ENCODE measurements around the gene MYO15B. TPM values are rescaled to one million over a fixed set of nuclear protein-coding genes. Genes with fewer than 3 reads are reported as not detected.

The MYO15B gene
- total and polyA plus RNA-seq, 2 experiments from 2014 or later: 124 to 153 TPM

DNA sequence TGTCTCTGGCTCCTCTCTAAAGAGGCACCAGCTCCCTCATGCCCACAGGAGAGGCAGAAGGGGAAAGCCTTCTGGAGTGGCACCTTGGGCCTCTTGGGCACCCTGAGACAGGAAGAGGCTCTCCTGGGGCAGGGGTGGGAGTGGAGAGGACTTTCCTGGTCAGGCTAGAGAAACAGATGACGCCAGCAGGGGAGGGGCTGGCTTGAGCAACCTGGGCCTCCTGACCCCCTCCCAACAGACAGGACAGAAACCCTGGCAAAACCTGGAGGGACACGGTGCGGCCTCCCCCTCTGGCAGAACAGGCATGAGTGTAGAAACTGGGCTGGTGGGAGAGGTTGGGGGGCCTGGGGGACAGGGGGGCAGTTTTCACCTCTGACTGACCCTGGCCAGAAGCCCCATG is 51.7 kb downstream of the MYO15B start:
- Histone ChIP-seq H2AFZ (no peak overlapping the region), H3K9me3 (ENCODE audit: low read depth) (no peaks in the 10 kb centered on the region), H3K4me3 (no peak overlapping the region), H3K4me1 (ENCODE audit: insufficient read depth) (peaks cover 25% of the 10 kb centered on the region), H3K4me2 (no peak overlapping the region), H3K9me2 (replicated peaks; ENCODE audit: insufficient read depth) (no peaks in the 10 kb centered on the region), H3K27ac (peak overlapping the region; percentile 69), H4K20me1 (ENCODE audit: insufficient read depth, poor library complexity, severe bottlenecking) (no peaks in the 10 kb centered on the region), H3K36me3 (replicated peaks; ENCODE audit: insufficient read depth, low read depth) (no peaks in the 10 kb centered on the region), H3K79me2 (peaks cover 2% of the 10 kb centered on the region), H3K27me3 (no peaks in the 10 kb centered on the region)
- WGBS (ENCODE audit: low lambda C conversion rate, missing lambda C conversion rate): 91% methylated on average over 3 of the region's 3 CpGs
- no peak for DNase-seq (ENCODE audit: low spot score)
- TF ChIP-seq EZH2phosphoT487 (IDR thresholded peaks at IDR 0.05; ENCODE audit: low read depth, severe bottlenecking, unreplicated experiment) (no peak), CTCF (IDR thresholded peaks at IDR 0.05; ENCODE audit: poor library complexity) (no peak), EZH2 (IDR thresholded peaks at IDR 0.05; ENCODE audit: borderline replicate concordance) (no peak)

DNA sequence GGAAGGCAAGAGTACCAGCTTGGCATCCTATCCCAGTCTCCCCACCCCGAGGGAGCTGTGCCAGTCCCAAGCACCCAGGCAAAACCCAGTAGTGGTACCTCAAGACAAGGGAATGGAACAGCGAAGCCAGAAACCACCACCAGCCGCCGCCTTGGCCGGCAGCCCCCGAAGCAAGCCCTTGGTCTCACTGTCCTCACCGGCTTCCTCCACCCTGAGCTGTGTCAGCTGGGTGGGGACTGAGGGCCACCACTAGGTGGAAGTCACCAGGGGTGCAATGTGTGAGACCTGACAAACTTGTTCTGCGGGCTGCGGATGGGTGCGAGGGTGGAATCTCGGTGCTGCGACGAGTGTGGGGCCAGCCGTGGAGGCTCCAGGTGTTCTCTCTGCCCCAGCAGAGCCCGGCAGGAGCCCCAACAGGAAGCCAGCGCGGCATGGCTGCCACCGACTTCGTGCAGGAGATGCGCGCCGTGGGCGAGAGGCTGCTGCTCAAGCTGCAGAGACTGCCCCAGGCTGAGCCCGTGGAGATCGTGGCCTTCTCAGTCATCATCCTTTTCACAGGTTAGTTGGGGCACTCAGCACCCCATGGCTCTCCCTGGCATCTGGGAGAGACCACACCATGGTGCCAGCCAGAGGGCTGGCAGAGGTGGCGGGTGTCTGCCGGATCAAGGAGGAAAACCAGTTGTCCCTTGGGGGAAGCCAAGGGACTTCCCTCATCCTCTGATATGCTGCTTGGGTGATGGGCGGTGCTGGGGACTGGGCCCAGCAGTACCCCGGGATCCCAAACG is 52.4 kb downstream of the MYO15B start:
- H3K27me3 ChIP-seq: no peaks in the 10 kb centered on the region
- H2AFZ ChIP-seq: no peak overlapping the region
- no peaks in the 10 kb centered on the region for H3K9me2 ChIP-seq (replicated peaks; ENCODE audit: insufficient read depth)
- WGBS (ENCODE audit: low lambda C conversion rate, missing lambda C conversion rate): 78% methylated on average over 29 of the region's 30 CpGs
- peak overlapping the region; percentile 69 for H3K27ac ChIP-seq
- no peaks in the 10 kb centered on the region for H3K36me3 ChIP-seq (replicated peaks; ENCODE audit: insufficient read depth, low read depth)
- peak overlapping the region; percentile 20 for H3K4me2 ChIP-seq
- H4K20me1 ChIP-seq (ENCODE audit: insufficient read depth, poor library complexity, severe bottlenecking): no peaks in the 10 kb centered on the region
- H3K4me3 ChIP-seq: no peak overlapping the region
- DNase-seq (ENCODE audit: low spot score): peak; percentile 62
- H3K9me3 ChIP-seq (ENCODE audit: low read depth): no peaks in the 10 kb centered on the region
- H3K4me1 ChIP-seq (ENCODE audit: insufficient read depth): peaks cover 24% of the 10 kb centered on the region
- no peak for TF ChIP-seq CTCF (IDR thresholded peaks at IDR 0.05; ENCODE audit: poor library complexity)
- TF ChIP-seq EZH2 (IDR thresholded peaks at IDR 0.05; ENCODE audit: borderline replicate concordance): no peak
- TF ChIP-seq EZH2phosphoT487 (IDR thresholded peaks at IDR 0.05; ENCODE audit: low read depth, severe bottlenecking, unreplicated experiment): no peak
- peaks cover 2% of the 10 kb centered on the region for H3K79me2 ChIP-seq

- H3K36me3 ChIP-seq (replicated peaks; ENCODE audit: insufficient read depth, low read depth): no peaks in the 10 kb centered on the region
- 90% methylated on average over 13 of the region's 13 CpGs for WGBS (ENCODE audit: low lambda C conversion rate, missing lambda C conversion rate)
- H4K20me1 ChIP-seq (ENCODE audit: insufficient read depth, poor library complexity, severe bottlenecking): no peaks in the 10 kb centered on the region
- H3K4me1 ChIP-seq (ENCODE audit: insufficient read depth): peaks cover 24% of the 10 kb centered on the region
- H3K4me2 ChIP-seq: peak overlapping the region; percentile 20
- no peaks in the 10 kb centered on the region for H3K9me2 ChIP-seq (replicated peaks; ENCODE audit: insufficient read depth)
- H3K27me3 ChIP-seq: no peaks in the 10 kb centered on the region
- peak overlapping the region; percentile 69 for H3K27ac ChIP-seq
- no peaks in the 10 kb centered on the region for H3K9me3 ChIP-seq (ENCODE audit: low read depth)
- no peak for TF ChIP-seq EZH2 (IDR thresholded peaks at IDR 0.05; ENCODE audit: borderline replicate concordance)
- TF ChIP-seq EZH2phosphoT487 (IDR thresholded peaks at IDR 0.05; ENCODE audit: low read depth, severe bottlenecking, unreplicated experiment): no peak
- TF ChIP-seq CTCF (IDR thresholded peaks at IDR 0.05; ENCODE audit: poor library complexity): no peak
- no peak overlapping the region for H3K4me3 ChIP-seq
- H3K79me2 ChIP-seq: peaks cover 2% of the 10 kb centered on the region
- no peak overlapping the region for H2AFZ ChIP-seq
- DNase-seq (ENCODE audit: low spot score): no peak
Measured at GRCh38 chr17:75640556-75641119, 53.0 kb downstream of the MYO15B start.
